WERI-Rb-1 (cell line): ENCODE results near the gene M1AP.

Experiments used
- DNase-seq: peaks from one replicate; pipeline ENCODE4 v3.0.0-alpha.2; 2020
- H3K27ac ChIP-seq: fragments of 250-450 bp; sonication (Bioruptor Pico); 2 replicates; pipeline ENCODE4 v1.5.1; 2020; ENCODE audit warnings: mild to moderate bottlenecking, moderate library complexity
- H3K27me3 ChIP-seq: fragments of 250-450 bp; sonication (Bioruptor Pico); 2 replicates; pipeline ENCODE4 v1.5.1; 2021; ENCODE audit warnings: mild to moderate bottlenecking, low read depth, moderate library complexity; ENCODE audit not compliant: insufficient read depth, severe bottlenecking
- H3K36me3 ChIP-seq: fragments of 250-450 bp; sonication (Bioruptor Pico); 2 replicates; pipeline ENCODE4 v1.5.1; 2020; ENCODE audit warnings: mild to moderate bottlenecking, moderate library complexity
- H3K4me3 ChIP-seq: 2 replicates; pipeline ENCODE4 v1.5.1; 2011; ENCODE audit warnings: low read depth, mild to moderate bottlenecking, control low read depth, low read length
- H3K9me3 ChIP-seq: fragments of 250-450 bp; sonication (Bioruptor Pico); 2 replicates; pipeline ENCODE4 v1.5.1; 2021; ENCODE audit warnings: mild to moderate bottlenecking, moderate library complexity; ENCODE audit not compliant: severe bottlenecking
- CTCF ChIP-seq: IDR thresholded peaks from 2 replicates; pipeline ENCODE4 v1.5.1; 2011; ENCODE audit warnings: low read depth, mild to moderate bottlenecking, control low read depth, inconsistent platforms, low read length

Gene M1AP, protein sequence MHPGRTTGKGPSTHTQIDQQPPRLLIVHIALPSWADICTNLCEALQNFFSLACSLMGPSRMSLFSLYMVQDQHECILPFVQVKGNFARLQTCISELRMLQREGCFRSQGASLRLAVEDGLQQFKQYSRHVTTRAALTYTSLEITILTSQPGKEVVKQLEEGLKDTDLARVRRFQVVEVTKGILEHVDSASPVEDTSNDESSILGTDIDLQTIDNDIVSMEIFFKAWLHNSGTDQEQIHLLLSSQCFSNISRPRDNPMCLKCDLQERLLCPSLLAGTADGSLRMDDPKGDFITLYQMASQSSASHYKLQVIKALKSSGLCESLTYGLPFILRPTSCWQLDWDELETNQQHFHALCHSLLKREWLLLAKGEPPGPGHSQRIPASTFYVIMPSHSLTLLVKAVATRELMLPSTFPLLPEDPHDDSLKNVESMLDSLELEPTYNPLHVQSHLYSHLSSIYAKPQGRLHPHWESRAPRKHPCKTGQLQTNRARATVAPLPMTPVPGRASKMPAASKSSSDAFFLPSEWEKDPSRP

DNA sequence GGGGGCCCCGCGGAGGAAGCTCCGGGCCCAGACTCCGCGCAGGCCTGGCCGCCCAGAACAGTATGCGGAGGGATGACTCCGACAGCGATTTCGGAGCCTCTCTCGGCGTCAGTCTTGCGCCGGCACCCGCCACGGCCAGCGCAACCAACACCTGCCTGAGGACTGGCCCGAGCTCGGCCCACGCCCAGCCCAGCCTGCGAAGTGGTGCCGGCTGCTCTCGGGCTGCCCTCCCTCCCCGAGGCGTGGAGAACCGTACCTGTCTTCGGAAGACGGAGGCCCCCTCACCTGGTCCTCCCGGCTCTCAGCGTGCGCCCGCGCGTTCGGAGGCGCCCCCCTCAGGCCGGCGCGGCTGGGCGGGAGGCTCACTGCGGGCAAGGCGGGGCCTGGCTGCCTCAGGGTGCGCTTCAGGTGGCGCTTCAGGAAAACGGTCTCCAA lies at the start of gene M1AP:
Gene M1AP (minus strand): TSS at position 322 of the 435 bp plus-strand sequence. CDS start 8,055 bp downstream, outside the sequence.
- H3K36me3 ChIP-seq: no peaks in the 10 kb centered on the region

GRCh38 chr2:74696829-74697228 lies 48.7 kb upstream of the M1AP start:
- H3K9me3 ChIP-seq: no peaks in the 10 kb centered on the region
- no peak overlapping the region for H3K4me3 ChIP-seq
- H3K27ac ChIP-seq: no peak overlapping the region
- TF ChIP-seq CTCF: no peak
- DNase-seq: no peak
- H3K27me3 ChIP-seq: no peaks in the 10 kb centered on the region
- H3K36me3 ChIP-seq: no peaks in the 10 kb centered on the region

More for the DNA sequence above, at the start of gene M1AP:
- Histone ChIP-seq H3K4me3 (no peak within 1 kb of the TSS), H3K27me3 (no peaks in the 10 kb centered on the region), H3K9me3 (no peaks in the 10 kb centered on the region), H3K27ac (no peak within 1 kb of the TSS)
- no peak for TF ChIP-seq CTCF
- DNase-seq: no peak

DNA sequence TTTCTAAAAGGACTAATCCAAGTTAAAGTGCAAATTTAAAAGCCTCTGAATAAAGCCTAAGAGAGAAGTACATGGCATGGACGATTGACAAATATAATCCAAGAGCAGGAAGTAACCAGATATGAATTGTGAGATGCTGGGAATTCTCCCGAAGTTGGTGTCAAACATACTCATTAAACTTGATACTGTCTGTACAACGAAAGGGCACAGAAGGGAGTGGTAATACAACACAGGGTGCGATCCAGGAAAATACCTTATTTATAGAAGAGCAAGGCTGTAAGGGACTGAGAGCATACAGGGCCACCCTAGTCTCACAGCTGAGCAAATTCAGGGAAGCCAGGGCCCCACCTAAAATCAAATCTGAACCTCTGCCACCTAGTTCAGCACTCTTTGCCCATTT lies 47.5 kb upstream of the M1AP start:
- no peaks in the 10 kb centered on the region for H3K36me3 ChIP-seq
- no peak for TF ChIP-seq CTCF
- no peak overlapping the region for H3K4me3 ChIP-seq
- no peaks in the 10 kb centered on the region for H3K9me3 ChIP-seq
- H3K27me3 ChIP-seq: no peaks in the 10 kb centered on the region
- no peak overlapping the region for H3K27ac ChIP-seq
- DNase-seq: no peak

DNA sequence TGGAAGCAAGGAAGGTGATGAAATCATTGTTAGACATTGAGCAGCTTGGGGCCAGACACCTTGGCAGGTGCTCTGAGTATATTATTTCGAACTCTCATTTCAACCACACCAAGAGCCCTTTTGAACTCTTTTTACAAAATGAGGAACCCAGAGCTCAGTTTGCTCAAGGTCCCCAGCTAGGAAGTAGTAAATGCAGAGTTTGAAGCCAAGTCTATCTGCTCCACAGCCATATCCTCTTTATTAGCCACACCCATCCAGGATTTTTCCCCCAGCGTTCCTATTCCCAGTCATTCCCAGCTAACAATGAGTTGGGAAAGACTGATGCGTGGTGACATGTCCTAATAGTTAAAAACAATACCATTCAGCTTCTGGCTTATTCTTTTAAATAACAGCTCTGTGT lies 46.2 kb upstream of the M1AP start:
- Histone ChIP-seq H3K9me3 (no peaks in the 10 kb centered on the region), H3K36me3 (no peaks in the 10 kb centered on the region), H3K4me3 (no peak overlapping the region), H3K27ac (no peak overlapping the region), H3K27me3 (no peaks in the 10 kb centered on the region)
- DNase-seq: no peak
- no peak for TF ChIP-seq CTCF

DNA sequence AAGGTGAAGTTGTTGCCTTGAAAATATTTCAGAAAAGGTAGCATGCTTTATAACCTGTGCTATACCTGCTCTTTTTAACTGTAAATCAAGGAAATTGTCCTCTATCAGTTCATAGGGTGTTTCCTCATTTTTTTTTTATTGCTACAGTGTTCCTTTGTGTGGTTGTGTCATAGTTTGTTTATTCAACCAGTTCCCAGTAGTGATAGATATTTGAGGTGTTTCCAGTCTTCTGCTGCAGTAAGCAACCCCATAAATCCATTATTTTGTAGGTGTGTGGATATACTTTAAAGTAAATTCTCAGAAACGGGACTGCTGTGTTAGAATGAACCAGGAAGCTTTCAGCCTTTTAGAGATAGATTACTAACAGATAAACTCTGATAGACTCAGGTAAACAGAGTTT lies 45.5 kb upstream of the M1AP start:
- Histone ChIP-seq H3K27me3 (no peaks in the 10 kb centered on the region), H3K9me3 (no peaks in the 10 kb centered on the region), H3K4me3 (no peak overlapping the region), H3K27ac (no peak overlapping the region), H3K36me3 (no peaks in the 10 kb centered on the region)
- no peak for DNase-seq
- TF ChIP-seq CTCF: no peak
